Measurements from ENCODE around the gene HPD. TPM values are rescaled to one million over a fixed set of nuclear protein-coding genes. Genes with fewer than 3 reads are reported as not detected.

The HPD gene
- total RNA-seq, 1 experiment from 2014 or later, result 0.20 TPM

- no peak for DNase-seq
- Histone ChIP-seq H3K36me3 (ENCODE audit: control insufficient read depth, insufficient read depth, low read length) (no peaks in the 10 kb centered on the region), H3K4me1 (no peaks in the 10 kb centered on the region), H3K9me3 (no peaks in the 10 kb centered on the region), H3K4me3 (ENCODE audit: low read depth, low read length) (no peak overlapping the region), H3K27me3 (replicated peaks; ENCODE audit: control insufficient read depth, insufficient read depth, low read length) (no peaks in the 10 kb centered on the region)
- ChIA-PET POLR2A (interaction anchor here (1.2 kb wide), 1 partner anchor 28 kb away, joined by 4 read pairs; no protein-coding TSS in a partner anchor), CTCF (interaction anchor here (0.7 to 2.1 kb wide), 3 partner anchors 11 to 34 kb away, joined by 3 to 8 read pairs (median 4); partner anchors contain the start of gene RHOF)
- Mint-ChIP-seq H3K27ac (ENCODE audit: unreplicated experiment) (no peak overlapping the region), H3K27me3 (ENCODE audit: insufficient read depth, unreplicated experiment) (no peaks in the 10 kb centered on the region), H3K9me3 (ENCODE audit: unreplicated experiment) (no peaks in the 10 kb centered on the region), H3K4me1 (ENCODE audit: low read depth, unreplicated experiment) (peaks cover 5% of the 10 kb centered on the region), H3K4me3 (ENCODE audit: unreplicated experiment) (no peak overlapping the region), H3K36me3 (ENCODE audit: insufficient read depth, unreplicated experiment) (peaks cover 50% of the 10 kb centered on the region)
- intact Hi-C loops (cut with micrococcal nuclease; ENCODE audit: unreplicated experiment), result no loop called here
- TF ChIP-seq, protein P1, sequence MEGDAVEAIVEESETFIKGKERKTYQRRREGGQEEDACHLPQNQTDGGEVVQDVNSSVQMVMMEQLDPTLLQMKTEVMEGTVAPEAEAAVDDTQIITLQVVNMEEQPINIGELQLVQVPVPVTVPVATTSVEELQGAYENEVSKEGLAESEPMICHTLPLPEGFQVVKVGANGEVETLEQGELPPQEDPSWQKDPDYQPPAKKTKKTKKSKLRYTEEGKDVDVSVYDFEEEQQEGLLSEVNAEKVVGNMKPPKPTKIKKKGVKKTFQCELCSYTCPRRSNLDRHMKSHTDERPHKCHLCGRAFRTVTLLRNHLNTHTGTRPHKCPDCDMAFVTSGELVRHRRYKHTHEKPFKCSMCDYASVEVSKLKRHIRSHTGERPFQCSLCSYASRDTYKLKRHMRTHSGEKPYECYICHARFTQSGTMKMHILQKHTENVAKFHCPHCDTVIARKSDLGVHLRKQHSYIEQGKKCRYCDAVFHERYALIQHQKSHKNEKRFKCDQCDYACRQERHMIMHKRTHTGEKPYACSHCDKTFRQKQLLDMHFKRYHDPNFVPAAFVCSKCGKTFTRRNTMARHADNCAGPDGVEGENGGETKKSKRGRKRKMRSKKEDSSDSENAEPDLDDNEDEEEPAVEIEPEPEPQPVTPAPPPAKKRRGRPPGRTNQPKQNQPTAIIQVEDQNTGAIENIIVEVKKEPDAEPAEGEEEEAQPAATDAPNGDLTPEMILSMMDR (IDR thresholded peaks at IDR 0.05; ENCODE audit: insufficient read depth in 1 of 2, low read depth in 1 of 2, low read length in 1 of 2, severe bottlenecking in 1 of 2, unreplicated experiment in 1 of 2), result no peak
- BruUV-seq (replicated peaks), result no TSS peak
These were observed 31.1 kb downstream of the HPD start for GRCh38 chr12:121827351-121828099.

DNA sequence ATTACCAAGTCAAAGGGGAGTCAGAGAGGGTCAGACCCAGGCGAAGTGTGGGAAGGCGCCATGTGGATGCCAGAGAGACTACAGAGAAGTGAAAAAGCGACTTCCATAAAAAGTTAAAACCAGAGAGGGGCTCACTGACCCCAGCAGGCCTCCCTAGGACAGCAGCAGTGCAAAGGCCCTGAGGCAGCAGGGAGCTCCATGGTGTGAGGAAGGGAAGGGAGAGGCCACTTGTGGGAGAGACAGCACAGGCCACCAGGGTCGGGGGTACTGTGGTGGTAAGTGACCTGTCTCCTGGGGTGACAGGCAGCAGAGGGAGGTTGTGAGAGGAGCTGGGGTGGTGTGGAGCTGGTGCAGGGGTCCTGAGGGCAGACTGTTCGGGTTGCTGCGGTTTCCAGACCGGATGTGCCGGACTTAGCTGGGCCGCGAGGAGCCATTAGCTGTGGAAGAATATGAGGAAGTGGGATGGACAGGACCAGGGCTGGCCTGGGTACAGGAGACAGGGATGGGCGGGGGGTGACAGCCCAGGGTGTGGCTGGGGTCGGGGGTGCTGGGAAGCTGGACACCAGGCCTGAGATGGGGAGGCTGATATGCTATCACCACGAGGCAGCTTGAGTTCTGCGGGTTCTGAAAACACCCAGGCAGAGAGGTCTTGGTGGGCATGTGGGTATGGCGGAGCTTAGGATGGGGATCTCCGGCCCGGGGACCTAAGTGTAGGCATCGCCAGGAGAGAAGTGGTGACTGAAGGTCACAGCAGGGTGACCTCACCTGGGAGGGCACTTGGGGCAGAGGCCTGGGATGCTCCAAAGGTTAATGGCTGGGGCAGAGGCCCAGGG is 32.1 kb downstream of the HPD start:
- H3K4me3 Mint-ChIP-seq (ENCODE audit: unreplicated experiment), result no peak overlapping the region

More for the DNA sequence above, 32.1 kb downstream of the HPD start:
- Histone ChIP-seq H3K9me3 (no peaks in the 10 kb centered on the region), H3K27me3 (replicated peaks; ENCODE audit: control insufficient read depth, insufficient read depth, low read length) (no peaks in the 10 kb centered on the region), H3K4me1 (no peaks in the 10 kb centered on the region), H3K36me3 (ENCODE audit: control insufficient read depth, insufficient read depth, low read length) (no peaks in the 10 kb centered on the region), H3K4me3 (ENCODE audit: low read depth, low read length) (no peak overlapping the region)
- H3K9me3 Mint-ChIP-seq (ENCODE audit: unreplicated experiment), result no peaks in the 10 kb centered on the region
- BruUV-seq (replicated peaks), result no TSS peak
- H3K27ac Mint-ChIP-seq (ENCODE audit: unreplicated experiment), result peak overlapping the region; percentile 21
- POLR2A ChIA-PET, result interaction anchor here (0.9 kb wide), 1 partner anchor 23 kb away, joined by 3 read pairs; no protein-coding TSS in a partner anchor
- CTCF ChIA-PET, result interaction anchor here (0.7 to 2.1 kb wide), 3 partner anchors 15 to 62 kb away, joined by 3 to 8 read pairs (median 4); partner anchors contain the start of genes PSMD9 and RHOF
- TF ChIP-seq, protein P1 (IDR thresholded peaks at IDR 0.05; ENCODE audit: insufficient read depth in 1 of 2, low read depth in 1 of 2, low read length in 1 of 2, severe bottlenecking in 1 of 2, unreplicated experiment in 1 of 2), result no peak
- intact Hi-C loops (cut with micrococcal nuclease; ENCODE audit: unreplicated experiment), result no loop called here
- H3K4me1 Mint-ChIP-seq (ENCODE audit: low read depth, unreplicated experiment), result peaks cover 5% of the 10 kb centered on the region
- no peak for DNase-seq
- no peaks in the 10 kb centered on the region for H3K27me3 Mint-ChIP-seq (ENCODE audit: insufficient read depth, unreplicated experiment)
- peaks cover 47% of the 10 kb centered on the region for H3K36me3 Mint-ChIP-seq (ENCODE audit: insufficient read depth, unreplicated experiment)

Data from Caco-2 (cell line).